ENCODE results near the gene MRFAP1.

Gene MRFAP1

GRCh38 chr4:6610856-6611430 is 29.5 kb upstream of the MRFAP1 start:
- no peak overlapping the region for H3K4me3 ChIP-seq (replicated peaks in 1 of 2; ENCODE audit: low read depth in 2 of 2, low read length in 2 of 2)
- TF ChIP-seq CTCF (IDR thresholded peaks at IDR 0.05; ENCODE audit: low read depth, low read length) = no peak
- no peak for DNase-seq (ENCODE audit: low read depth in 2 of 2)

- no peak for TF ChIP-seq CTCF (IDR thresholded peaks at IDR 0.05; ENCODE audit: low read depth, low read length)
- DNase-seq (ENCODE audit: low read depth in 2 of 2) = no peak
- H3K4me3 ChIP-seq (replicated peaks in 1 of 2; ENCODE audit: low read depth in 2 of 2, low read length in 2 of 2) = no peak overlapping the region
Measured at GRCh38 chr4:6612961-6613675, 27.4 kb upstream of the MRFAP1 start.

GRCh38 chr4:6613676-6614651 is 26.5 kb upstream of the MRFAP1 start:
- no peak for TF ChIP-seq CTCF (IDR thresholded peaks at IDR 0.05; ENCODE audit: low read depth, low read length)
- no peak for DNase-seq (ENCODE audit: low read depth in 2 of 2)

GRCh38 chr4:6614701-6615230 is 25.7 kb upstream of the MRFAP1 start:
- TF ChIP-seq CTCF (IDR thresholded peaks at IDR 0.05; ENCODE audit: low read depth, low read length) = no peak
- H3K4me3 ChIP-seq (replicated peaks in 1 of 2; ENCODE audit: low read depth in 2 of 2, low read length in 2 of 2) = no peak overlapping the region
- DNase-seq (ENCODE audit: low read depth in 2 of 2) = no peak

More at GRCh38 chr4:6613676-6614651, 26.5 kb upstream of the MRFAP1 start:
- no peak overlapping the region for H3K4me3 ChIP-seq (replicated peaks in 1 of 2; ENCODE audit: low read depth in 2 of 2, low read length in 2 of 2)

- H3K4me3 ChIP-seq (replicated peaks in 1 of 2; ENCODE audit: low read depth in 2 of 2, low read length in 2 of 2) = no peak overlapping the region
Measured at GRCh38 chr4:6616087-6616995, 24.1 kb upstream of the MRFAP1 start.

More at GRCh38 chr4:6616087-6616995, 24.1 kb upstream of the MRFAP1 start:
- DNase-seq (ENCODE audit: low read depth in 2 of 2) = no peak
- no peak for TF ChIP-seq CTCF (IDR thresholded peaks at IDR 0.05; ENCODE audit: low read depth, low read length)

Measured in cardiac fibroblast (primary cell).